GM12878 (cell line): ENCODE results near the gene ARHGAP32. TPM values are rescaled to one million over a fixed set of nuclear protein-coding genes. Genes with fewer than 3 reads are reported as not detected.
A peak's percentile ranks its signal among the peaks of the same experiment; 100 is the strongest.

Experiments used
- ATAC-seq: fragments of 200-7000 bp; cut with Tn5 transposase; 3 replicates; pipeline ENCODE4 v1.9.1; 2020; ENCODE audit warnings: mild to moderate bottlenecking, moderate library complexity
- Bru-seq: library from RNA; stranded (reverse); fragments of 400-500 nt; gene quantifications from one replicate; lab custom pipeline; 2021; lab: Mats Ljungman, UMichigan
- BruChase-seq, 2 experiments: library from RNA; stranded (reverse); fragments of 400-500 nt; gene quantifications; one replicate each; lab custom pipeline; 2021; lab: Mats Ljungman, UMichigan
- BruUV-seq: library from RNA; stranded (reverse); fragments of 400-500 nt; replicated peaks from 2 replicates; lab custom pipeline; 2021; lab: Mats Ljungman, UMichigan
- CTCF ChIA-PET: fragments of 300-600 bp; sonication (Branson Sonifier 250); formaldehyde crosslinking; extraction: SDS; loops from one replicate; lab custom pipeline; 2021; ENCODE audit warnings: inconsistent platforms; lab: Yijun Ruan, JAX
- POLR2A ChIA-PET: fragments of 350-600 bp; formaldehyde crosslinking; extraction: SDS; loops from one replicate; lab custom pipeline; 2021; ENCODE audit warnings: inconsistent platforms; lab: Charles Lee
- RAD21 ChIA-PET: fragments of 300-600 bp; sonication (Branson Sonifier 250); formaldehyde crosslinking; loops from one replicate; lab custom pipeline; 2023; ENCODE audit warnings: antibody characterized with exemption; ENCODE audit not compliant: unreplicated experiment; lab: Charles Lee
- SMC1A ChIA-PET: fragments of 300-600 bp; sonication (Branson Sonifier 250); formaldehyde crosslinking; loops from one replicate; lab custom pipeline; 2023; ENCODE audit not compliant: unreplicated experiment, uncharacterized antibody; lab: Charles Lee
- DNase-seq: peaks from one replicate; pipeline ENCODE4 v3.0.0-alpha.2; 2011; ENCODE audit warnings: low read depth, low spot score
- FAIRE-seq: peaks from 3 replicates; lab custom pipeline; 2011; peaks lifted over from hg19 to GRCh38; lab: Jason Lieb, UNC
- H2AFZ ChIP-seq: 2 replicates; pipeline ENCODE4 v1.6.0; 2011; ENCODE audit warnings: low read depth, low read length, control low read depth; ENCODE audit not compliant: control insufficient read depth
- H3K27ac ChIP-seq: 2 replicates; pipeline ENCODE4 v1.5.1; 2011; ENCODE audit warnings: control low read depth; ENCODE audit not compliant: control insufficient read depth, insufficient read depth
- H3K27me3 ChIP-seq, 2 experiments: replicated peaks in 1 of 2; 2 replicates each; pipeline versions ENCODE4 v1.6.0 to v1.6.1; 2011; ENCODE audit warnings: low read length in 1 of 2; ENCODE audit not compliant: control insufficient read depth in 2 of 2, insufficient read depth in 2 of 2
- H3K36me3 ChIP-seq, 2 experiments: 2 replicates each; pipeline ENCODE4 v1.5.1; 2011; ENCODE audit warnings: low read length in 1 of 2; ENCODE audit not compliant: control insufficient read depth in 2 of 2, insufficient read depth in 2 of 2
- H3K4me1 ChIP-seq: 2 replicates; pipeline ENCODE4 v1.6.1; 2011; ENCODE audit warnings: mild to moderate bottlenecking, low read length, moderate library complexity, mixed read lengths; ENCODE audit not compliant: control insufficient read depth, insufficient read depth
- H3K4me2 ChIP-seq: 2 replicates; pipeline ENCODE4 v1.6.0; 2011; ENCODE audit warnings: control low read depth; ENCODE audit not compliant: control insufficient read depth, insufficient read depth
- H3K4me3 ChIP-seq: fragments of 200-600 bp; sonication (generic); 2 replicates; pipeline ENCODE4 v1.5.1; 2016
- H3K79me2 ChIP-seq: 2 replicates; pipeline ENCODE4 v1.6.0; 2011; ENCODE audit warnings: low read length; ENCODE audit not compliant: control insufficient read depth, insufficient read depth
- H3K9ac ChIP-seq: 2 replicates; pipeline ENCODE4 v1.8.0; 2011; ENCODE audit warnings: low read length, control low read depth, mixed read lengths; ENCODE audit not compliant: control insufficient read depth, insufficient read depth
- H3K9me3 ChIP-seq: replicated peaks from 3 replicates; pipeline ENCODE4 v1.5.1; 2011; ENCODE audit warnings: mild to moderate bottlenecking, low read length; ENCODE audit not compliant: control insufficient read depth, insufficient read depth
- H4K20me1 ChIP-seq: 2 replicates; pipeline ENCODE4 v1.6.0; 2011; ENCODE audit not compliant: control insufficient read depth, insufficient read depth
- ATF7 ChIP-seq: fragments of 450-650 bp; IDR thresholded peaks from 2 replicates; pipeline ENCODE4 v1.6.1; 2016; ENCODE audit warnings: low read depth, mild to moderate bottlenecking
- CBFB ChIP-seq: IDR thresholded peaks from 2 replicates; pipeline ENCODE4 v1.6.1; 2016; ENCODE audit warnings: antibody characterized with exemption, low read depth
- GABPA ChIP-seq: IDR thresholded peaks from 2 replicates; pipeline ENCODE4 v1.6.1; 2014; ENCODE audit warnings: antibody characterized with exemption, low read depth, mild to moderate bottlenecking, inconsistent platforms
- IKZF2 ChIP-seq, 2 experiments: fragments of 450-650 bp; IDR thresholded peaks; 2 replicates each; pipeline ENCODE4 v1.6.1; 2017; ENCODE audit warnings: mild to moderate bottlenecking in 2 of 2, moderate library complexity in 2 of 2
- PBX3 ChIP-seq: IDR thresholded peaks from 2 replicates; pipeline ENCODE4 v1.6.1; 2011; ENCODE audit warnings: mild to moderate bottlenecking, low read depth, low read length, moderate library complexity; ENCODE audit not compliant: insufficient replicate concordance
- POLR2A ChIP-seq: IDR thresholded peaks from 2 replicates; pipeline ENCODE4 v1.6.1; 2011; ENCODE audit warnings: low read depth, mild to moderate bottlenecking, low read length
- POLR2AphosphoS5 ChIP-seq: IDR thresholded peaks from 2 replicates; pipeline ENCODE4 v1.6.1; 2011; ENCODE audit warnings: mild to moderate bottlenecking, low read length, inconsistent platforms
- POU2F2 ChIP-seq: IDR thresholded peaks from 3 replicates; pipeline ENCODE4 v1.6.1; 2011; ENCODE audit warnings: low read depth, mild to moderate bottlenecking, low read length, borderline replicate concordance
- RAD21 ChIP-seq: IDR thresholded peaks from 2 replicates; pipeline ENCODE4 v1.6.1; 2011; ENCODE audit warnings: mild to moderate bottlenecking, low read depth, low read length, moderate library complexity; ENCODE audit not compliant: insufficient read depth
- RAD51 ChIP-seq: fragments of 450-650 bp; IDR thresholded peaks from 2 replicates; pipeline ENCODE4 v1.6.1; 2016; ENCODE audit warnings: moderate library complexity, mild to moderate bottlenecking, inconsistent platforms
- RBBP5 ChIP-seq: fragments of 200-600 bp; sonication (generic); conservative IDR thresholded peaks from 2 replicates; pipeline ENCODE4 v1.6.1; 2016
- SREBF1 ChIP-seq: IDR thresholded peaks from 2 replicates; pipeline ENCODE4 v1.6.1; 2012; ENCODE audit warnings: mild to moderate bottlenecking, low read length
- SREBF2 ChIP-seq: IDR thresholded peaks from 2 replicates; pipeline ENCODE4 v1.6.1; 2012; ENCODE audit warnings: mild to moderate bottlenecking, low read length
- YBX1 ChIP-seq: fragments of 450-650 bp; IDR thresholded peaks from 2 replicates; pipeline ENCODE4 v1.6.1; 2016; ENCODE audit warnings: antibody characterized with exemption
- ZNF687 ChIP-seq: fragments of 450-650 bp; IDR thresholded peaks from 2 replicates; pipeline ENCODE4 v1.6.1; 2017; ENCODE audit warnings: mild to moderate bottlenecking, moderate library complexity
- WGBS: methylation state at CpG from one replicate; pipeline ENCODE4 v1.1.6; 2016; ENCODE audit warnings: low lambda C conversion rate; ENCODE audit not compliant: insufficient replicate concordance, insufficient coverage; ENCODE audit errors: missing lambda C conversion rate; 5-methylcytosine and 5-hydroxymethylcytosine counted together
- in situ Hi-C: fragments of 300-500 bp; cut with MboI; formaldehyde crosslinking; loops from 9 replicates; pipeline ENCODE4 v1.14.3; 2018; ENCODE audit warnings: mixed read lengths
- intact Hi-C: fragments of 100-400 bp; cut with micrococcal nuclease; formaldehyde crosslinking; loops from one replicate; pipeline ENCODE4 v1.14.2; 2022; ENCODE audit not compliant: unreplicated experiment
- long read RNA-seq, 2 experiments: library from polyadenylated mRNA; unstranded; transcript quantifications; one replicate each; pipeline ENCODE4 v2.0.0, GENCODE V29; 2019 to 2020
- polyA minus RNA-seq, 3 experiments: library from RNA; depleted of rRNA, polyadenylated mRNA; stranded (reverse); fragments of >200 nt; gene quantifications; 2 replicates each; pipeline ENCODE4 v1.2.3, GENCODE V29; 2011
- polyA plus RNA-seq, 11 experiments: library from polyadenylated mRNA; depleted of rRNA in 4 of 11; unstranded in 6 of 11; stranded (reverse) in 5 of 11; fragments of >200 nt; fragmentation: Nextera tagmentation in 4 of 11; fragmentation: Illumina TruSeq in 1 of 11; extraction: Ambion mirVana in 4 of 11; extraction: Trizol in 1 of 11; gene quantifications; 1 replicate in 1 of 11; 2 replicates in 10 of 11; pipeline versions ENCODE4 v1.2.1 to v1.2.3, GENCODE V29; 2011 to 2016; ENCODE audit warnings: inconsistent platforms in 2 of 11, missing spikeins in 2 of 11, low read depth in 1 of 11
- total RNA-seq, 4 experiments: library from RNA; depleted of rRNA in 3 of 4; stranded (reverse); fragments of >200 nt in 3 of 4; fragmentation: Illumina TruSeq in 1 of 4; extraction: Trizol in 1 of 4; gene quantifications; 2 replicates each; pipeline versions ENCODE4 v1.2.1 to v1.2.3, GENCODE V29; 2013 to 2021
- TF ChIP-seq, protein P1 (sequence below): fragments of 450-650 bp; IDR thresholded peaks from 2 replicates; pipeline ENCODE4 v1.6.1; 2017; ENCODE audit warnings: mild to moderate bottlenecking, low read depth, inconsistent platforms; ENCODE audit not compliant: poor library complexity, severe bottlenecking

ARHGAP32 gene
- total RNA-seq (2013; cell fraction: nucleolus; rRNA removed) = 28.5 and 36.4 TPM in 2 replicates
- total RNA-seq (2014; rRNA removed) (0.05 and 0.17 TPM in 2 replicates), total RNA-seq (2014; rRNA removed; fragmentation: Illumina TruSeq; extraction: Trizol) (0.18 TPM in 2 replicates), total RNA-seq (2021) (0.46 and 1.2 TPM in 2 replicates), polyA plus RNA-seq (2011; rRNA removed) (0.04 TPM in 1 of 2 replicates, not detected in the other), polyA plus RNA-seq (2014; fragmentation: Illumina TruSeq; extraction: Trizol) (0.21 and 0.22 TPM in 2 replicates), polyA plus RNA-seq (2014; fragmentation: Nextera tagmentation; extraction: Ambion mirVana) (under 1 TPM; under 0.01 to 0.02 TPM), polyA plus RNA-seq (2014; rRNA removed) (0.08 and 0.12 TPM in 2 replicates), polyA plus RNA-seq (2016; fragmentation: Nextera tagmentation; extraction: Ambion mirVana) (under 1 TPM in 1 of 2 experiments, not detected in 1; 0.01 TPM), polyA minus RNA-seq (2011; rRNA and poly(A)+ RNA removed) (under 0.01 TPM in 1 of 2 replicates, not detected in the other), Bru-seq, nascent RNA (percentile 64 among the genes with signal in this experiment), BruChase-seq, experiment 1, labeled RNA remaining after a 6-hour chase (percentile 60 among the genes with signal in this experiment), BruChase-seq, experiment 2, labeled RNA remaining after a 2-hour chase (percentile 59 among the genes with signal in this experiment)
- polyA plus RNA-seq (2011; ENCODE audit: low read depth) = 0.64 TPM
- polyA plus RNA-seq (2011; cell fraction: cytosol; rRNA removed) = 0.01 TPM in 1 of 2 replicates, not detected in the other
- 0.04 TPM in 2 replicates for polyA plus RNA-seq (2011; cell fraction: nucleus; rRNA removed)
- polyA plus RNA-seq (2012) = 0.52 and 0.53 TPM in 2 replicates
- polyA minus RNA-seq (2011; cell fraction: cytosol; rRNA and poly(A)+ RNA removed) = not detected in 2 replicates
- 0.12 TPM in 1 of 2 replicates, not detected in the other for polyA minus RNA-seq (2011; cell fraction: nucleus; rRNA and poly(A)+ RNA removed)
- long read RNA-seq, experiment 1, partial matches to known transcripts = 0 of 1 reads
- long read RNA-seq, experiment 1, other reads (novel, unspliced or antisense) = 1 of 1 reads
- long read RNA-seq, experiment 2, partial matches to known transcripts = 1 of 3 reads
- long read RNA-seq, experiment 2, other reads (novel, unspliced or antisense) = 2 of 3 reads

DNA sequence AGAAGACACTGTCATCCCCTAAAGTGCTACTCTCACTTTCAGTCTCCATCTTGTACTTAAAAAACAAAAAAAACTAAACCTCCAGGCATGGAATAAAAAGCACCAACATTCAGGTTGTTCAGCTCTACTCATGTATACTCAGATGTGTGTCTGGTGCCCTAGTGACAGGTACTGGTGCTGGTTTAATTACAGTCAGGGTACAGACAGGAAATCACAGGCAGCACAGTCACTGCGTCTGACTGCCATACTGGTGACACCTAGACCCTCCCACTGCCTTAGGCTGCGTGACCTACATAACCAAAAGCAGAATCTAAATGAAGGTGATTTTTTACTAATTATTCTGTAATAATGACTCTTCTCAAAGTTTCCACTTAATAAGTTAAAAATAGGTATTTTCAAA, at the start of gene ARHGAP32:
TSS of gene ARHGAP32 (minus strand) at position 176 of the 400 bp plus-strand sequence. CDS start at position 49, 127 bp downstream.
- Histone ChIP-seq H3K4me3 (no peak within 1 kb of the TSS), H2AFZ (no peak within 1 kb of the TSS), H3K27me3 (no peaks in the 10 kb centered on the region), H3K9me3 (no peaks in the 10 kb centered on the region), H3K27ac (no peak within 1 kb of the TSS), H3K36me3 (no peaks in the 10 kb centered on the region), H3K4me1 (no peaks in the 10 kb centered on the region), H3K4me2 (no peak within 1 kb of the TSS), H3K9ac (no peak within 1 kb of the TSS), H3K79me2 (no peaks in the 10 kb centered on the region), H4K20me1 (no peaks in the 10 kb centered on the region)
- FAIRE-seq (no peak), ATAC-seq (no peak), DNase-seq (no peak)
- in situ Hi-C loops (no loop called here), intact Hi-C loops (no loop called here)
- ChIA-PET SMC1A (no interaction called here), POLR2A (no interaction called here), RAD21 (no interaction called here), CTCF (no interaction called here)
- no TSS peak for BruUV-seq
- WGBS = 28% methylated on average over 2 of the region's 2 CpGs
- no peak for TF ChIP-seq IKZF2 (IDR thresholded peaks at IDR 0.05)
- TF ChIP-seq POU2F2 = no peak
- no peak for TF ChIP-seq CBFB
- TF ChIP-seq RBBP5 = no peak
- TF ChIP-seq RAD21 = no peak
- TF ChIP-seq ATF7 = no peak
- TF ChIP-seq PBX3 = no peak
- TF ChIP-seq POLR2A = no peak
- TF ChIP-seq GABPA = no peak
- TF ChIP-seq, protein P1, sequence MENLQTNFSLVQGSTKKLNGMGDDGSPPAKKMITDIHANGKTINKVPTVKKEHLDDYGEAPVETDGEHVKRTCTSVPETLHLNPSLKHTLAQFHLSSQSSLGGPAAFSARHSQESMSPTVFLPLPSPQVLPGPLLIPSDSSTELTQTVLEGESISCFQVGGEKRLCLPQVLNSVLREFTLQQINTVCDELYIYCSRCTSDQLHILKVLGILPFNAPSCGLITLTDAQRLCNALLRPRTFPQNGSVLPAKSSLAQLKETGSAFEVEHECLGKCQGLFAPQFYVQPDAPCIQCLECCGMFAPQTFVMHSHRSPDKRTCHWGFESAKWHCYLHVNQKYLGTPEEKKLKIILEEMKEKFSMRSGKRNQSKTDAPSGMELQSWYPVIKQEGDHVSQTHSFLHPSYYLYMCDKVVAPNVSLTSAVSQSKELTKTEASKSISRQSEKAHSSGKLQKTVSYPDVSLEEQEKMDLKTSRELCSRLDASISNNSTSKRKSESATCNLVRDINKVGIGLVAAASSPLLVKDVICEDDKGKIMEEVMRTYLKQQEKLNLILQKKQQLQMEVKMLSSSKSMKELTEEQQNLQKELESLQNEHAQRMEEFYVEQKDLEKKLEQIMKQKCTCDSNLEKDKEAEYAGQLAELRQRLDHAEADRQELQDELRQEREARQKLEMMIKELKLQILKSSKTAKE = no peak
- TF ChIP-seq POLR2AphosphoS5 = no peak
- TF ChIP-seq RAD51 = no peak
- TF ChIP-seq YBX1 = no peak
- TF ChIP-seq SREBF2 = no peak
- TF ChIP-seq SREBF1 = no peak
- no peak for TF ChIP-seq ZNF687
